HFF-Myc (cell line): ENCODE results near the gene SYNE2.

ENCODE experiments used
- DNase-seq: peaks from one replicate; pipeline ENCODE4 v3.0.0-alpha.2; 2011; ENCODE audit warnings: low read depth; ENCODE audit errors: extremely low read depth
- H3K4me3 ChIP-seq: replicated peaks from 2 replicates; pipeline ENCODE4 v1.5.1; 2011; ENCODE audit warnings: low read depth, mild to moderate bottlenecking, control low read depth, low read length
- CTCF ChIP-seq: IDR thresholded peaks from 2 replicates; pipeline ENCODE4 v1.5.1; 2012; ENCODE audit warnings: mild to moderate bottlenecking, low read depth, low read length, control low read depth; ENCODE audit errors: missing control alignments

Gene SYNE2

DNA sequence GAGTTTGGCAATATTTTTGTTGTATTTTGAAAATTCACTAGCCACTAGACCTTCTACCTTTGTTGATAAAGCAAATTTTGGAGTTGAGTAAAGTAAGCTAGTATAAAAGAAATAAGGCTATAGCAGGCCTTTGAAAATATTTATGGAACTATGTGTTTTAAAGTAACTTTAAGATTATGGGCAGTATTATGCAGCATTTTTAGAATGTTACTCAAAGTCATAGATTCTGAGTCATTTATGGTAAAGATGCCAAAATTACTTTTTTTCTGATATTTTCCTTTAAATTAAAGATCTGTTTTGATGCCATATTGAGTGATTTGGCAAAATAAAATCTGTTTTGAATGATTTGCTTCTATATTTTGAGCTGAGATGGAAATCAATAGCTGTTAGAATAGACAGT lies 57.2 kb downstream of the SYNE2 start:
- TF ChIP-seq CTCF, result no peak
- H3K4me3 ChIP-seq, result no peak overlapping the region
- no peak for DNase-seq

- TF ChIP-seq CTCF, result no peak
- H3K4me3 ChIP-seq, result no peak overlapping the region
- DNase-seq, result no peak
These were observed 58.0 kb downstream of the SYNE2 start for GRCh38 chr14:63910583-63911363.

DNA sequence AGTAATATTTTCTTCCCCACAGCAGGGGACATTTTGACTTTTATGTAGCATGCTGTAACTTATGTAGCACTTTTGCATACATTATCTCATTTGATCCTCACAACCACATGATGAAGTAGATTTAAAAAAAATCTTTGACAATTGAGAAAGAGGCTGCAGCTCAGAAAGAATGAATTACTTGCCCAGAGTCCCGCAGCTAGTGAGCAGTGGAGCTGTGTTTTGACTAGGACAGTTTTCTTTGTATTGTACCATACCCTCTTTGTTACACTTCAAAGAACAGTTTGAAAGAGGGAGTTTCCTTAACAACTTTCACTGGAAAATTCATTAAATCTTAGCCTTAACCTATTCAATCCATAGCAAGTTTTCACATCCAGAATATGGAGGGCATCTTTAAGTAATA lies 58.6 kb downstream of the SYNE2 start:
- TF ChIP-seq CTCF, result no peak
- H3K4me3 ChIP-seq, result no peak overlapping the region
- no peak for DNase-seq

GRCh38 chr14:63912286-63912685 lies 59.5 kb downstream of the SYNE2 start:
- no peak for DNase-seq
- no peak for TF ChIP-seq CTCF
- H3K4me3 ChIP-seq, result no peak overlapping the region

- no peak for DNase-seq
- H3K4me3 ChIP-seq, result no peak overlapping the region
- TF ChIP-seq CTCF, result no peak
These were observed 65.6 kb downstream of the SYNE2 start for GRCh38 chr14:63918411-63918810.

- DNase-seq, result no peak
- TF ChIP-seq CTCF, result no peak
- H3K4me3 ChIP-seq, result no peak overlapping the region
These were observed 70.1 kb downstream of the SYNE2 start for GRCh38 chr14:63922696-63923421.

- TF ChIP-seq CTCF, result no peak
- no peak overlapping the region for H3K4me3 ChIP-seq
- no peak for DNase-seq
These were observed 70.6 kb downstream of the SYNE2 start for GRCh38 chr14:63923422-63923752.
